ENCODE measurements around the gene NSRP1. TPM values are rescaled to one million over a fixed set of nuclear protein-coding genes. Genes with fewer than 3 reads are reported as not detected.
"Not testable (repeated sequence)": the region's sequence is repeated elsewhere in the genome, so short reads cannot be mapped to it uniquely, and the experiment has no call there.

Gene NSRP1
- total RNA-seq, 1 donor from 2014 or later, result 31.7 TPM

GRCh38 chr17:30174556-30174955 lies 57.9 kb downstream of the NSRP1 start:
- H3K27me3 Mint-ChIP-seq, result no peaks in the 10 kb centered on the region
- peaks cover 11% of the 10 kb centered on the region for H3K4me1 Mint-ChIP-seq
- H3K36me3 Mint-ChIP-seq (ENCODE audit: low read depth), result peaks cover 45% of the 10 kb centered on the region
- H3K27ac Mint-ChIP-seq, result no peak overlapping the region
- no peak for DNase-seq
- intact Hi-C loops (cut with micrococcal nuclease), result no loop called here
- no peak overlapping the region for H3K4me3 Mint-ChIP-seq
- no peaks in the 10 kb centered on the region for H3K9me3 Mint-ChIP-seq

DNA sequence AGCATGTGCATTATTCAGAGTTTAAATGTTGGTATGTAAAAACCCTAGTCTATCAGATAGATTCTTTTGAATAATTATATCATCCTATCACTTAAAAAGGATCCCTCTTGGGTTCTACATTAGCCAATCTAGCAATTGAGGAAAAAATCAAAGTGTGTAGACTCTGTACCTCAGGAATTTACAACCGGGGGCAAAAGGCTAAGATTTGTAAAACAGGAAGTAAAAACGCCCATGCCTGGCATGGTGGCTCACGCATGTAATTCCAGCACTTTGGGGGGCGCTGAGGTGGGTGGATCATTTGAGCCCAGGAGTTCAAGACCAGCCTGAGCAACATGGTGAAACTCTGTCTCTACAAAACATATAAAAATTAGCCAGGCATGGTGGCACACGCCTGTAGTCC lies 60.2 kb downstream of the NSRP1 start:
- intact Hi-C loops (cut with micrococcal nuclease), result no loop called here
- DNase-seq, result no peak
- Mint-ChIP-seq H3K36me3 (ENCODE audit: low read depth) (peaks cover 55% of the 10 kb centered on the region), H3K27me3 (no peaks in the 10 kb centered on the region), H3K9me3 (no peaks in the 10 kb centered on the region), H3K4me1 (peaks cover 6% of the 10 kb centered on the region), H3K27ac (no peak overlapping the region), H3K4me3 (no peak overlapping the region)

DNA sequence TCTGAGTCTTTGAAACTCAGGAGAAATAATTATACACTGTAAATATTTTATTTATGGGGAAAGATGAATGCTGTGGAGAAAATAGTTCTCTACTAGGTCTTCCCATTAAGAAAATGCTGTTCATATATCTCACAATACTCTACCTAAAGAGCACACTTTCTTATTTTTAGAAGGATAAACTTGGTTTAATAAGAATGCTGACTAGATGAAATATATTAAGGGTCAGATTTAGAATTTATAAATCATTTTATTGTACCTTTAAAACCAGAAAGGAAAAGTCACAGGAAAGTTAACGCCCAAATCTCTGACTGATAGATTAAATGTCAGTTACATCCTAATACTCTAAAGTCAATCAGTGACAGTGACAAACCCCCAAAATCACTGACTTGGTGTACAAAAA lies 70.1 kb downstream of the NSRP1 start:
- H3K4me1 Mint-ChIP-seq, result peaks cover 4% of the 10 kb centered on the region
- peaks cover 35% of the 10 kb centered on the region for H3K36me3 Mint-ChIP-seq (ENCODE audit: low read depth)
- peaks cover under 1% of the 10 kb centered on the region for H3K27me3 Mint-ChIP-seq
- no peak for DNase-seq
- no peaks in the 10 kb centered on the region for H3K9me3 Mint-ChIP-seq
- intact Hi-C loops (cut with micrococcal nuclease), result no loop called here
- no peak overlapping the region for H3K27ac Mint-ChIP-seq
- no peak overlapping the region for H3K4me3 Mint-ChIP-seq

DNA sequence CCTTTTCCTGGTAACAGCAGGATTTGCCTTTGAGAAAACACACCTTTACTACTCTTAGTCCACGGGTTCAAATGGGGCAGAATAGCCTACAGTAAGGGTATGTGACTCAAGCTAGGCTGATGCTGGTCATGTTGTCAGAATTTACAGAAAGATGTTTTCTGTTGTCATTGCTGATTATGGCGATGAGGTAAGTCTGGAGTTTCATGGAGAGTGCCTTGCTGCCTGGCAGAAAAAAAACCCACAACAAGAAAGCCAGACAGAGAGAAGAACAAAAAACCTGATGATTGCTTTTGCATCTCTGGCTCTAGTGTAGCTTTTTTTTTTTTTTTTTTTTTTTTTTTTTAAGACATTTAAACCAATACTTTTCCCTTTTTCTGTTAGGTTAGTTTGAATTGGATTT lies 71.0 kb downstream of the NSRP1 start:
- Mint-ChIP-seq H3K9me3 (no peaks in the 10 kb centered on the region), H3K4me3 (no peak overlapping the region), H3K36me3 (ENCODE audit: low read depth) (peaks cover 33% of the 10 kb centered on the region), H3K27ac (no peak overlapping the region), H3K4me1 (peaks cover 4% of the 10 kb centered on the region), H3K27me3 (peaks cover 6% of the 10 kb centered on the region)
- DNase-seq, result peak; percentile 34
- intact Hi-C loops (cut with micrococcal nuclease), result no loop called here

GRCh38 chr17:30188211-30188939 lies 71.8 kb downstream of the NSRP1 start:
- intact Hi-C loops (cut with micrococcal nuclease), result no loop called here
- Mint-ChIP-seq H3K27me3 (peaks cover 11% of the 10 kb centered on the region), H3K4me1 (peaks cover 4% of the 10 kb centered on the region), H3K4me3 (no peak overlapping the region), H3K36me3 (ENCODE audit: low read depth) (peaks cover 29% of the 10 kb centered on the region), H3K27ac (no peak overlapping the region), H3K9me3 (no peaks in the 10 kb centered on the region)
- DNase-seq, result peak; percentile 33

DNA sequence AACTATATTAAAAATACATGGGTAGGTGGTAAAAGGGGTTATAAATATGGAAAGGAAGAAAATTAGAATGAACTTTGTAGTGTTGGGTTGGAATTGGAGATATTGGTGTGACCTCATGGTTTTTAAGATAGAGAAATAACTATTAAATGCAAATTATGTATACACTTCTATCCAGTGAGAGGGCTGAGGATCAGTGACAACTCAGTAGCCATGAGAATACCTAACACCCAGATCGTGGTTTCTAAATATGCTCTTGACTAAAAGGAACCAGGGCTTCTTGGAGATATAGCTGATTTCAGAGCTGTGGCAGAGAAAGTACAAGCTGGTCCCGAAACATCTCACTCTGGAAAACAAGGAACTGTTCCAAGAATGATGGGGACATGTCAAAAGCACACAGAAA lies 74.5 kb downstream of the NSRP1 start:
- no peak for DNase-seq
- Mint-ChIP-seq H3K4me3 (no peak overlapping the region), H3K4me1 (peaks cover 4% of the 10 kb centered on the region), H3K27ac (no peak overlapping the region), H3K9me3 (no peaks in the 10 kb centered on the region), H3K36me3 (ENCODE audit: low read depth) (peaks cover 9% of the 10 kb centered on the region), H3K27me3 (peaks cover 18% of the 10 kb centered on the region)
- intact Hi-C loops (cut with micrococcal nuclease), result no loop called here

DNA sequence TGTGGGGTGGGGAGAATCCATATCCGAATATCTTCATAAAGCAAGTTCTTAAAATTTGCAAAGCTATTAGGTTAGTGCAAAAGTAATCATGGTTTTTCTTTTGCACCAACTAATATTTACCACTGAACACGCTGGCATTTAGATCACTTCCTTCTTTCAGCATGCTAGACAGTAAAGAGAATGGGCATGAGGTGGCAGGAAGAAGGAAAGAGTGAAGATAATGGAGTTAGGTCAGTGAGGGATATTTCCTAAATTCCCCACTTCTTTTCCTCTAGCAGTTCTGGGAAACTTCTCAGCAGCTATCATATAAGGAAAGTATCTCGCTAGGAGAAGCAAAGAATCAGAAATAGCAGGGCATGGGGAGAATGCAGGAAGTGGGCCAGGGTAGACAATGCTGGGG lies 79.9 kb downstream of the NSRP1 start:
- no peak overlapping the region for H3K4me3 Mint-ChIP-seq
- no peak overlapping the region for H3K27ac Mint-ChIP-seq
- intact Hi-C loops (cut with micrococcal nuclease), result no loop called here
- no peaks in the 10 kb centered on the region for H3K36me3 Mint-ChIP-seq (ENCODE audit: low read depth)
- DNase-seq, result no peak
- peaks cover 3% of the 10 kb centered on the region for H3K4me1 Mint-ChIP-seq
- peaks cover 18% of the 10 kb centered on the region for H3K27me3 Mint-ChIP-seq
- no peaks in the 10 kb centered on the region for H3K9me3 Mint-ChIP-seq

GRCh38 chr17:30197416-30197815 lies 80.8 kb downstream of the NSRP1 start:
- Mint-ChIP-seq H3K27me3 (peaks cover 14% of the 10 kb centered on the region), H3K27ac (no peak overlapping the region), H3K36me3 (ENCODE audit: low read depth) (no peaks in the 10 kb centered on the region), H3K4me1 (peaks cover 3% of the 10 kb centered on the region), H3K9me3 (no peaks in the 10 kb centered on the region), H3K4me3 (no peak overlapping the region)
- no peak for DNase-seq
- intact Hi-C loops (cut with micrococcal nuclease), result no loop called here

- no peaks in the 10 kb centered on the region for H3K36me3 Mint-ChIP-seq (ENCODE audit: low read depth)
- peaks cover 7% of the 10 kb centered on the region for H3K27me3 Mint-ChIP-seq
- no peak for DNase-seq
- no peak overlapping the region for H3K27ac Mint-ChIP-seq
- no peak overlapping the region for H3K4me3 Mint-ChIP-seq
- peaks cover 3% of the 10 kb centered on the region for H3K4me1 Mint-ChIP-seq
- intact Hi-C loops (cut with micrococcal nuclease), result no loop called here
- H3K9me3 Mint-ChIP-seq, result no peaks in the 10 kb centered on the region
Observed at GRCh38 chr17:30199600-30199999, 83.0 kb downstream of the NSRP1 start.

- Mint-ChIP-seq H3K36me3 (ENCODE audit: low read depth) (no peaks in the 10 kb centered on the region), H3K27ac (no peak overlapping the region), H3K9me3 (no peaks in the 10 kb centered on the region), H3K4me1 (peaks cover 3% of the 10 kb centered on the region), H3K27me3 (peaks cover 4% of the 10 kb centered on the region), H3K4me3 (no peak overlapping the region)
- intact Hi-C loops (cut with micrococcal nuclease), result no loop called here
- no peak for DNase-seq
Observed at GRCh38 chr17:30200106-30200505, 83.5 kb downstream of the NSRP1 start.

- H3K27ac Mint-ChIP-seq; intact Hi-C loops (cut with micrococcal nuclease); DNase-seq; H3K9me3 Mint-ChIP-seq; H3K4me3 Mint-ChIP-seq; H3K27me3 Mint-ChIP-seq; H3K36me3 Mint-ChIP-seq (ENCODE audit: low read depth); H3K4me1 Mint-ChIP-seq: not testable (repeated sequence)
Observed at GRCh38 chr17:30200656-30201055, 84.0 kb downstream of the NSRP1 start.

GRCh38 chr17:30203471-30203981 lies 86.9 kb downstream of the NSRP1 start:
- intact Hi-C loops (cut with micrococcal nuclease), result no loop called here
- Mint-ChIP-seq H3K4me3 (no peak overlapping the region), H3K9me3 (no peaks in the 10 kb centered on the region), H3K27me3 (peaks cover 13% of the 10 kb centered on the region), H3K27ac (no peak overlapping the region), H3K36me3 (ENCODE audit: low read depth) (no peaks in the 10 kb centered on the region), H3K4me1 (no peaks in the 10 kb centered on the region)
- DNase-seq, result no peak

DNA sequence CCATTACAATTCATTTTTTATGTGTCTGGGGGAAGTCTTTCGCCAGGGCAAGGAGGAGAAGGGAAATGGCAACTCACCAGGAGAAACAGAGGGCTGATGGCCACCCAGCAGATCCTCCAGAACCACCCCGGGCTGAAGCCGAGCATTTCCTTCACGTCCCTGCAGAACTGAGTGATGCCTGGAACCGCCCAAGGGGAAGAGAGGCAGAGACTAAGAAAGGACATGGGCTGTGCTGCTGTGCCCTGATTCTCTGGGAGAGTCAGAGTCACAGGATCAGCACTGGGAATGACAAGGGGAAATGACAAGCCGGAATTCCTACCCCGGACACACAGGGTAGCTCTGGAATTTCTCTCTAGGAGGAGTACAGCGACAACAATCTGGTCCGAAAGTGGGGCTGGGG lies 91.0 kb downstream of the NSRP1 start:
- intact Hi-C loops (cut with micrococcal nuclease), result no loop called here
- no peak overlapping the region for H3K27ac Mint-ChIP-seq
- no peak for DNase-seq

DNA sequence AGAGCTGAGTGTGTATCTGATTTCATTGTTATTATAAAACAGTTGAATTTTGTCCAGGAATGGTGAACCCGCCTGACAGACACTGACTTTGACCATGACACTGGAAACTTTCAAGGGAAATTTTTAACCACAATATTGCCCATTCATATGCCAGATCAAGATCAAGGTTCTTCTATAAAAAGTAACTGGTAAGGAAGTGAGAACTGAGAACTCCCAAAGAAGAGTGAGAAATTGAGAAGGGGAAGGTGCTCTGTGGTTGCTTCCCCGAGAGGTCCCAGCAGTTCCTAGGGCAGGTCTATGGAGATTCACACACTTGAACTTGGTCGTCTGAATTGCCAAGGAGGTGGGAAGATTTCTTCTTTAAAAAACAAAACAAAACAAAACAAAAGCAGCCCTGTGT lies 91.6 kb downstream of the NSRP1 start:
- no peak overlapping the region for H3K4me3 Mint-ChIP-seq
- H3K9me3 Mint-ChIP-seq, result no peaks in the 10 kb centered on the region
- intact Hi-C loops (cut with micrococcal nuclease), result no loop called here
- H3K4me1 Mint-ChIP-seq, result no peaks in the 10 kb centered on the region
- H3K27ac Mint-ChIP-seq, result no peak overlapping the region
- DNase-seq, result no peak
- H3K36me3 Mint-ChIP-seq (ENCODE audit: low read depth), result no peaks in the 10 kb centered on the region
- peaks cover 15% of the 10 kb centered on the region for H3K27me3 Mint-ChIP-seq

More for the DNA sequence above, 91.0 kb downstream of the NSRP1 start:
- Mint-ChIP-seq H3K27me3 (peaks cover 15% of the 10 kb centered on the region), H3K36me3 (ENCODE audit: low read depth) (no peaks in the 10 kb centered on the region), H3K9me3 (no peaks in the 10 kb centered on the region), H3K4me1 (no peaks in the 10 kb centered on the region), H3K4me3 (no peak overlapping the region)

- no peak for DNase-seq
- H3K9me3 Mint-ChIP-seq, result no peaks in the 10 kb centered on the region
- H3K27me3 Mint-ChIP-seq, result peaks cover 11% of the 10 kb centered on the region
- intact Hi-C loops (cut with micrococcal nuclease), result no loop called here
- H3K27ac Mint-ChIP-seq, result no peak overlapping the region
- H3K4me1 Mint-ChIP-seq, result no peaks in the 10 kb centered on the region
- H3K36me3 Mint-ChIP-seq (ENCODE audit: low read depth), result no peaks in the 10 kb centered on the region
- no peak overlapping the region for H3K4me3 Mint-ChIP-seq
Observed at GRCh38 chr17:30209930-30210329, 93.3 kb downstream of the NSRP1 start.

Measured in activated CD4-positive, alpha-beta T cell treated with anti-CD3 and anti-CD28 coated beads, Interleukin-2, amount 10 ng/mL, durations not matched to agents 24 days and 14 days (primary cell).